ENCODE data around the gene ARHGAP18. TPM values are rescaled to one million over a fixed set of nuclear protein-coding genes. Genes with fewer than 3 reads are reported as not detected.
A peak's percentile ranks its signal among the peaks of the same experiment; 100 is the strongest.

ARHGAP18 gene
- polyA plus RNA-seq = 10 to 100 TPM in 2 of 3 donors, 1 to 10 TPM in 1; 7.6 to 13.8 (median 13.0) TPM

- WGBS, 3 donors = 0 to 1% (median 0%) methylated on average over 23 of the region's 23 CpGs
- H3K27ac ChIP-seq (ENCODE audit: low read depth, low read length) = peak within 1 kb of the TSS; percentile 86
Observed at GRCh38 chr6:129709769-129710449, at the start of gene ARHGAP18. Gene ARHGAP18 (minus strand): TSS chr6:129710177. CDS start chr6:129710136, 41 bp downstream.

GRCh38 chr6:129755787-129756186 lies 45.8 kb upstream of the ARHGAP18 start:
- WGBS, 3 donors = 90 to 96% (median 92%) methylated on average over 1 of the region's 1 CpG
- no peak overlapping the region for H3K27ac ChIP-seq (ENCODE audit: low read depth, low read length)

- H3K27ac ChIP-seq (ENCODE audit: low read depth, low read length) = no peak overlapping the region
- WGBS, 3 donors = 79 to 81% (median 80%) methylated on average over 2 of the region's 2 CpGs
Observed at GRCh38 chr6:129754750-129755149, 44.8 kb upstream of the ARHGAP18 start.

- 95 to 97% (median 96%) methylated on average over 2 of the region's 2 CpGs for WGBS, 3 donors
- no peak overlapping the region for H3K27ac ChIP-seq (ENCODE audit: low read depth, low read length)
Observed at GRCh38 chr6:129753422-129753821, 43.4 kb upstream of the ARHGAP18 start.

GRCh38 chr6:129751384-129751783 lies 41.4 kb upstream of the ARHGAP18 start:
- 56 to 82% (median 68%) methylated on average over 1 of the region's 1 CpG for WGBS, 3 donors
- H3K27ac ChIP-seq (ENCODE audit: low read depth, low read length) = no peak overlapping the region

GRCh38 chr6:129750360-129750759 lies 40.4 kb upstream of the ARHGAP18 start:
- no peak overlapping the region for H3K27ac ChIP-seq (ENCODE audit: low read depth, low read length)
- 33 to 65% (median 44%) methylated on average over 2 of the region's 2 CpGs for WGBS, 3 donors

- WGBS, 3 donors = 15 to 56% (median 18%) methylated on average over 4 of the region's 4 CpGs
- no peak overlapping the region for H3K27ac ChIP-seq (ENCODE audit: low read depth, low read length)
Observed at GRCh38 chr6:129749749-129750120, 39.8 kb upstream of the ARHGAP18 start.

GRCh38 chr6:129748901-129749748 lies 39.1 kb upstream of the ARHGAP18 start:
- WGBS, 3 donors = 67 to 81% (median 69%) methylated on average over 7 of the region's 7 CpGs
- no peak overlapping the region for H3K27ac ChIP-seq (ENCODE audit: low read depth, low read length)

GRCh38 chr6:129748212-129748900 lies 38.4 kb upstream of the ARHGAP18 start:
- 22 to 84% (median 47%) methylated on average over 4 of the region's 4 CpGs for WGBS, 3 donors

GRCh38 chr6:129747588-129748112 lies 37.7 kb upstream of the ARHGAP18 start:
- no peak overlapping the region for H3K27ac ChIP-seq (ENCODE audit: low read depth, low read length)
- 79 to 90% (median 87%) methylated on average over 4 of the region's 4 CpGs for WGBS, 3 donors

More at GRCh38 chr6:129748212-129748900, 38.4 kb upstream of the ARHGAP18 start:
- H3K27ac ChIP-seq (ENCODE audit: low read depth, low read length) = no peak overlapping the region

- H3K27ac ChIP-seq (ENCODE audit: low read depth, low read length) = no peak overlapping the region
Observed at GRCh38 chr6:129744880-129745237, 34.9 kb upstream of the ARHGAP18 start.

GRCh38 chr6:129744201-129744879 lies 34.4 kb upstream of the ARHGAP18 start:
- no peak overlapping the region for H3K27ac ChIP-seq (ENCODE audit: low read depth, low read length)
- WGBS, 3 donors = 52 to 59% (median 53%) methylated on average over 4 of the region's 4 CpGs

More at GRCh38 chr6:129744880-129745237, 34.9 kb upstream of the ARHGAP18 start:
- WGBS, 3 donors = 81 to 87% (median 84%) methylated on average over 6 of the region's 6 CpGs

- H3K27ac ChIP-seq (ENCODE audit: low read depth, low read length) = no peak overlapping the region
- WGBS, 3 donors = 25 to 41% (median 33%) methylated on average over 1 of the region's 1 CpG
Observed at GRCh38 chr6:129740013-129740412, 30.0 kb upstream of the ARHGAP18 start.

GRCh38 chr6:129736105-129736504 lies 26.1 kb upstream of the ARHGAP18 start:
- WGBS, 3 donors = 91 to 93% (median 93%) methylated on average over 2 of the region's 2 CpGs

GRCh38 chr6:129733290-129733689 lies 23.3 kb upstream of the ARHGAP18 start:
- WGBS, 3 donors = 53 to 80% (median 71%) methylated on average over 2 of the region's 2 CpGs
- H3K27ac ChIP-seq (ENCODE audit: low read depth, low read length) = no peak overlapping the region

More at GRCh38 chr6:129736105-129736504, 26.1 kb upstream of the ARHGAP18 start:
- H3K27ac ChIP-seq (ENCODE audit: low read depth, low read length) = no peak overlapping the region

- no peak overlapping the region for H3K27ac ChIP-seq (ENCODE audit: low read depth, low read length)
- WGBS, 3 donors = 89 to 95% (median 90%) methylated on average over 4 of the region's 4 CpGs
Observed at GRCh38 chr6:129732542-129732941, 22.6 kb upstream of the ARHGAP18 start.

GRCh38 chr6:129732034-129732433 lies 22.1 kb upstream of the ARHGAP18 start:
- WGBS, 3 donors = 56 to 69% (median 64%) methylated on average over 2 of the region's 2 CpGs

GRCh38 chr6:129731428-129731827 lies 21.5 kb upstream of the ARHGAP18 start:
- H3K27ac ChIP-seq (ENCODE audit: low read depth, low read length) = no peak overlapping the region
- WGBS, 3 donors = 73 to 92% (median 90%) methylated on average over 4 of the region's 4 CpGs

More at GRCh38 chr6:129732034-129732433, 22.1 kb upstream of the ARHGAP18 start:
- no peak overlapping the region for H3K27ac ChIP-seq (ENCODE audit: low read depth, low read length)

Data from adipose tissue (tissue), 3 donors.